Measurements from ENCODE around the gene ZNF473.

The ZNF473 gene

GRCh38 chr19:50025794-50026549, at the start of gene ZNF473:
TSS of gene ZNF473 (plus strand) at chr19:50026005. CDS start at chr19:50031083, 5,078 bp downstream.
- DNase-seq (ENCODE audit: low read depth) = peak; percentile 88

GRCh38 chr19:49976496-49976895, 49.3 kb upstream of the ZNF473 start:
- DNase-seq (ENCODE audit: low read depth) = no peak

GRCh38 chr19:49977076-49977475, 48.7 kb upstream of the ZNF473 start:
- no peak for DNase-seq (ENCODE audit: low read depth)

GRCh38 chr19:49977881-49978280, 47.9 kb upstream of the ZNF473 start:
- DNase-seq (ENCODE audit: low read depth) = no peak

- DNase-seq (ENCODE audit: low read depth) = no peak
These were observed 47.5 kb upstream of the ZNF473 start for GRCh38 chr19:49978324-49978723.

- no peak for DNase-seq (ENCODE audit: low read depth)
These were observed 43.9 kb upstream of the ZNF473 start for GRCh38 chr19:49981603-49982593.

- DNase-seq (ENCODE audit: low read depth) = peak; percentile 67
These were observed 42.1 kb upstream of the ZNF473 start for GRCh38 chr19:49983645-49984229.

- DNase-seq (ENCODE audit: low read depth) = no peak
These were observed 41.3 kb upstream of the ZNF473 start for GRCh38 chr19:49984491-49984890.

GRCh38 chr19:49985871-49986270, 39.9 kb upstream of the ZNF473 start:
- DNase-seq (ENCODE audit: low read depth) = no peak

- DNase-seq (ENCODE audit: low read depth) = no peak
These were observed 39.5 kb upstream of the ZNF473 start for GRCh38 chr19:49986354-49986753.

GRCh38 chr19:49987159-49987698, 38.6 kb upstream of the ZNF473 start:
- peak; percentile 47 for DNase-seq (ENCODE audit: low read depth)

GRCh38 chr19:49988007-49988406, 37.8 kb upstream of the ZNF473 start:
- no peak for DNase-seq (ENCODE audit: low read depth)

GRCh38 chr19:49988433-49988832, 37.4 kb upstream of the ZNF473 start:
- no peak for DNase-seq (ENCODE audit: low read depth)

- no peak for DNase-seq (ENCODE audit: low read depth)
These were observed 28.1 kb upstream of the ZNF473 start for GRCh38 chr19:49997709-49998108.

- no peak for DNase-seq (ENCODE audit: low read depth)
These were observed 26.3 kb upstream of the ZNF473 start for GRCh38 chr19:49999371-50000010.

GRCh38 chr19:50000038-50000840, 25.6 kb upstream of the ZNF473 start:
- DNase-seq (ENCODE audit: low read depth) = no peak

- no peak for DNase-seq (ENCODE audit: low read depth)
These were observed 24.8 kb upstream of the ZNF473 start for GRCh38 chr19:50000841-50001557.

GRCh38 chr19:50001775-50002174, 24.0 kb upstream of the ZNF473 start:
- DNase-seq (ENCODE audit: low read depth) = no peak

- DNase-seq (ENCODE audit: low read depth) = no peak
These were observed 23.3 kb upstream of the ZNF473 start for GRCh38 chr19:50002386-50002960.

- DNase-seq (ENCODE audit: low read depth) = no peak
These were observed 22.5 kb upstream of the ZNF473 start for GRCh38 chr19:50003254-50003788.

All from activated T-helper 9 cell treated with anti-CD3 and anti-CD28 coated beads, Interleukin-2, amount 50 U/mL, for 16 hours (primary cell).